HG03175 (cell line): ENCODE results near the gene CHMP6.

Source experiments
- ATAC-seq: cut with Tn5 transposase; IDR thresholded peaks from one replicate; pipeline ENCODE4 v1.9.1; 2021; ENCODE audit warnings: mild to moderate bottlenecking, moderate library complexity; ENCODE audit not compliant: unreplicated experiment

The CHMP6 gene

DNA sequence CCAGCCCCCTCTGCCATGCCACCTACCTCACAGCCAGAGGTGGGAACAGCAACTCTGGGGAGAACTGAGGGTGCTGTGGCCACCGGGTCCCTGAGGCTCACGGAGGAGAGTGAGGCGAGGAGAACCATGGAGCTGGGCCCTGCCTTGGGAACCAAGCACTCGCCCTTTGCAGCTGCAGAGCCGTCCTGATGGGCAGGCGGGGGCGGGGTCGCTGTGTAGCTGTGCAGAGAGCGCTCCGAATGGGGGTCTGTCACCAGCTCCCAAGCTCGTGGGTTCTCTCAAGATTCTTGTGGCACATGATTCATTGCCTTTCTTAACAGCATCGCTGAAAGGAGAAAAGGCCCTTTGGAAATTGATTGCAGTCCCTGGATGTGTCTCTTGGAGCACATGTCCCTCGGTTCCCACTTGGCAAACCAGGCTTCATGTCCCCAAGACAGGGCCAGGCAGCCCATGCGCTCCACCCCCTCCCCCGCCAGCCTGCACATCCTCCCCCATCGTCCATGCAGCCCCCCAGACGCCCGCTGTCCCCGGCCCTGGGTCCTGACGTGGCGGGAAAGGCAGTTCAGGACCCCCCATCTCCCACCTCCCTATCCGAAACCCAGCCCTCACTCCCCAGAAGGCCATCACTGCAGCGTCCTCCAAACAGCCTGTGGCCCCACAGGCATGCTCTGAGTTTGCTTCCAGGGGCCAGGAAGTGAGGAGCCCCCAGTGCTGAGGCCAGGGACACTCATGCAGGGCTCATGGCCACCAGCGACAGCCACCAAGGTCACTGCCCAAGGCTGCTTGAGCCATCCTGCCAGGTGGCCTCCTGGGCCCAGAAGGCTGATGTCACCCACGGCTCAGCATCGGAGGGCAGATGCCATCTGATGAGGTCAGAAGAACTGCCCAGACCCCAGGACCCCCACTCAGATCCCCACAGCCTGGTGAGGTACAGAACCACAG is 20.6 kb upstream of the CHMP6 start:
- no peak for ATAC-seq

DNA sequence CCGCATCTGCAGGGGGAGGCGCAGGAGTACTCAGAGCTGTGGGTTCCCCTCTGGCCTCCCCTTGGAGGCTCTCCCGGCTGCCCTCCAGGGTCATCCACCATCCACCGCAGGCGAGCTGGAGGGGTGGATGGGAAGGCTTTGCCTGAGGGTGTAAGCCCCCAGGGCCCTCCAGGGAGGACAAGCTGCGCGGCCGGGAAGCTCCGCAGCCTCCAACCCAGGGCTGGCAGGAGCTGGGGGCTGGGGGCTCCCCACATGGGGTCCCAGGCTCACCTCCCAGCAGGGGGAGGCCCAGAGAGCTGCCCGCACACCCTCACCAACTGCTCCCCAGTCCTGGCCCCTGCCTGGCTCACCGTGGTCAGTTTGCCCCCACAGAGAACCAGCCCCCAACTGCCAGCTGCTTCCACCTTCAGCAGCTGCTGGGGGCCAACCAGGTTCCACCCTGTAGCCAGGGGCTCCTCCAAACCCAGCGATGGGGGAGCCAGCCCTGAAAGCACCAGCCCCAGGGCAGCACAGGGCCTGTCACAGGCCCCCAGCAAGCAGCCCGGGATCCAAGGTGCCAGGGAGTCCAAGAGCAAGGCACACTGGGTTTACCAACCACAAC is 19.8 kb upstream of the CHMP6 start:
- no peak for ATAC-seq

DNA sequence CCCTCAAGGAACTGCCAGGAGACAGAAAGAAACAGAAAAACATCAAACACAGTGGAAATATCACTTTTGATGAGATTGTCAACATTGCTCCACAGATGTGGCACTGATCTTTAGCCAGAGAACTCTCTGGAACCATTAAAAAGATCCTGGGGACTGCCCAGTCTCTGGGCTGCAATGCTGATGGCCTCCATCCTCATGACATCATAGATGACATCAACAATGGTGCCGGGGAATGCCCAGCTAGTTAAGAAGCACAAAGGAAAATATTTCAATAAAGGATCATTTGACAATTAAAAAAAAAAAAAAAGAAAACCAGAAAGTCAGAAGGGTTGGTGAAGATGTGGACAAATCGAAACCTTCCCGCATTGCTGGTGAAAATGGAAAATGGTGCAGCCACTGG is 14.9 kb upstream of the CHMP6 start:
- no peak for ATAC-seq

DNA sequence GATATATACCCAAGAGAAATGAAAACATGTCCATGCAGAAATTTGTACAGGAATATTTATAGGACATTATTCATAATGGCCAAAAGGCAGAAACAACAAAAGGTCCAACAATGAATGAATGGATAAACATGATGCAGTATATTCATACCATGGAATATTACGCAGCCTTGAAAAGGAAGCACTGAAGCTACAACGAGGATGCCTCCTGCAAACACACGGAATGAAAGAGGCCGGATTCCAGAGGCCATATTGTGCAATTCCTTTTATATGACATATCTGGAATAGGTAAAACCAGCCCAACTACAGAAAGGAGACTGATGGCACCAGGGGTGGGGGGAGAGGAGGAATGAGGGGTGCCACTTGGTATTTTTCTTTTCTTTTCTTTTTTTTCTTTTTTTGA is 14.5 kb upstream of the CHMP6 start:
- ATAC-seq = no peak

DNA sequence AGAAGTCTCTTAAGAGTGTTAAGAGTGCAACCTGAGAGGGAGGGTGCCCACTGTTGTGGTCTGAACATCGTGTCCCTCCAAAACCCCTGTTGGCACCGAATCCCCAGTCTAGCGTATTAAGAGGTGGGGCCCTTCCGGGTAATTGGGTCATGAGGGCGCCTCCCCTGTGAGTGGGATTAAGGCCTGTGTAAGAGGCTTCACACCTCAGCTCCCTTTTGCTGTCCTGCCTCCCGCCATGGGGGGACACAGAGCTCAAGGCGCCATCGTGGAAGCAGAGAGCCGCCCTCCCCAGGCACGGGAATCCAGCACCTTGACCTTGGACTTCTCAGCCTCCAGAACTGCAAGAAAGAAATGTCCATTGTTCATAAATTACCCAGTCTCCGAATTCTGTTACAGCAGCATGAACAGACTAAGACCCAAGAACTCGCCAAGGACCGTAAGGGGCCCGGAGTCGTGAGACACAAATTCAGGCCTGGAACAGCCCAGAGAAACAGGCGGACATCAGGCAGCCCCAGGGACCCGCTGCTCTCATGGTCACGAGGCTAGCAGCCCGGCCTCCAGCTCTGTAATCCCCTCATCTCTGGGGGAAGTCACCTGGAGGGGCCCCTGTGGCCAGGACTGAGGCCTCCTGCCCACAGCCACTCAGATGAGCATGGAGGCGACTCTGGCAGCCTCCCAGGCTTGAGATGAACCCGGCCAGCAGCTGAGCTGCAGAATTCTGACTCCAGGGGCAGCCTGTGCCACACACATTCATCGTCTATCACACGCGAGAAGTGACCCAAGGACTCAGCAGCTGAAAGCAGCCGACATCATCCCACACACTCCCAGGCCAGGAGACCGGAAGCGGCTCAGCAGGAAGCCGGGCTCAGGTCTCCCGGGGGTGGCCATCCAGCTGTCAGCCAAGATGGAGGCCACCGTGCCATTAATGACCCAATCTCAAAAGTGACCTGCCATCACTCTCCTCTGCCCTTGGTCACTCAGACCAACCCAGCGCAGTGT is 12.8 kb upstream of the CHMP6 start:
- no peak for ATAC-seq

DNA sequence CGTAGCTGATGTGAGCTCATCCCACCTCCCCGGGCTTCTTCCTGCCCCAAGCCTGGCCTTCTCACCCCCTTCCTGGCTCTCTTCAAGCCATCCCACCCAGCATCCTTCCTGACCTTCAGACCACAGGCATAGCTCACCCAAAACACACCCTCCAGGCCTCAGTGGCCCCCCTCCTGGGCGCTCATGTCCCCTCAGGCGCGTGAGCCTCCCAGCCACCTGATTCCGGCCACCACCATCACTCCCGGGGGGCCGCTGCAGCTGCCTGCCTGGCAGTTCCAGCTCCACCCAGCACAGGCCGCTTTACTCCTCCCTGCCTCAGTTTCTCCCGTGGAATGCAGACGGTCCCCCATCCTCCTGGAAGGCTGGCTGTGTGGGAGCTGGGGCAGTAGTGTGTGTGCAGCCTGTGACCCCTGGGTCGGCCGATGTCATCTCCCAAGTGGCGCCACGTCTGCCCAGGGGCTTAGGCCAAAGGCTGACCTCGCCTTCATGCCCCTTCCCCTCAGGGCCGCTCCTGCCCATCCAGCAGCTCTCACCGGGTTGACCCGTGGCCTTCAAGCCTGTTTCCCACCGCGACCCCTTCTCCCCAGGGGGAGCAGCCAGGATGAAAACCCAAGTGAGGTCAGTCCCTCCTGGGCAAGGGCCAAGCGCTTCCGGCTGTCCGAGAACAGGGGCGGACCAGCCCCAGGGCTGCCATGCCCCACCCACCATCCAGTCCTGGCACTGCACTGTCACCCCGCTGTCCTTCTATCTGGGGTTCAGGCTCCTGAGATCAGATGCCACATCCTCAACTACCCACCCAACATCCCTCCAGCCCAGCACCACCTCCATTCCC is 11.9 kb upstream of the CHMP6 start:
- ATAC-seq = no peak

DNA sequence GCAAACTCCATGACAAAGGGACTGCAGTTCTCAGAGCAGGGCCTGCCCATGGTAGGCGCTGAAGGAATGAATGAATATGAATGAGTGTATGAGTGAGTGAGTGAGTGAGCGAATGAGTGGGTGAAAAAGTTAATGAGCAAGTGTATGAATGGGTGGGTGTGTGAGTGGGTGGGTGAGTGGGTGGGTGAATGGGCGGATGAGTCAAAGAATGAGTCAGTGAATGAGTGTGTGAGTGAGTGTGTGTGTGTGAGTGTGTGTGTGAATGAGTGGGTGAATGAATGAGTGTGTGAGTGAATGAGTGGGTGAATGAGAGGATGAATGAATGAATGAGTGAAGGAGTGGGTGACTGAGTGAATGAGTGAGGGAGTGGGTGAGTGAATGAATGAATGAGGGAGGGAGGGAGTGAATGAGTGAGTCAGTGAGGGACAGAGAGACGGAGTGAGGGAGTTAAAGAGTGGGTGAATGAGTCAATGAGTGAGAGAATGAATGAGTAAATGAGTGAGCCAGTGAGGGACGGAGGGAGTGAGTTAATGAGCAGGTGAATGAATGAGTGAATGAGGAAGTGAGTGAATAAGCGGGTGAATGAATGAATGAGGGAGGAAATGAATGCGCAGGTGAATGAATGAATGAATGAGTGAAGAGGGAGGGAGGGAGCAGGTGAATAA is 11.1 kb upstream of the CHMP6 start:
- ATAC-seq = no peak

DNA sequence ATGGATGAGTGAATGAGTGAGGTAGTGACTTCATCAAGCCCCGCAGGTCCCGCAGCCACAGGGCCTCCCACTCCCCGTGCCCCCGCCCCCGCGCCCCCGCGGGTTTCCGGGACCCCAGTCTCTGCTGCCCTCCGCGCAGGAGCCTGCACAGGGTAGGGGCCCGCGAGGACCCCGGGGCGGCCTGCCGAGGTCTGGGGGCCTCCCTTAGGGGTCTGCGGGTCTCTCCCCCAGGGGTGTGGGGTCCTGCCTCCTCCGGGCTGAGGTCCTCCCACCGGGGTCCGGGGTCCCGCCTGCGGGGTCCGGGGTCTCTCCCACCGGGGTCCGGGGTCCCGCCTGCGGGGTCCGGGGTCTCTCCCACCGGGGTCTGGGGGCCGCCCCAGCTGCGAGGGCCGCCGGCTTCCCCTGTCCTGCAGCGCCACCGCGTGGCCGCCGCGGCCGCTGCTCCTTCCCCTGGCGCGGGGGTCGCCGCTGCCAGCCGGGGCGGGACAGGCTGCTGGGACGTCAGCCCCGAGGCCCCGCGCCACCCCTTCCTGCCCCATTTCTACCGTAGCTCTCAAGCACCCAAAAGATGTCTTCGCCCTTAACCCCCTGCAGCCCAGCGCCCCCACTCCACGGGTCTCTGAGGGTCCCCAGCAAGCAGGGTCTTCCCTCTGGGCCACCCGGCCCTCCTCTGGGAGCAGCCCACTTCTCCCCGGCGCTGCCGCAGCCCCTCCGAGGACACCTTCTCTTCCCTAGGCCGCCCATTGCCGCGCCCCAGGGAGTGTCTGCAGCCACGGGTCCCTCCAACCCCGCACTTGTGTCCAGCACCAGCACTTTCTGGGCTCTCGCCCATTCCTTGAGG is 10.4 kb upstream of the CHMP6 start:
- no peak for ATAC-seq

DNA sequence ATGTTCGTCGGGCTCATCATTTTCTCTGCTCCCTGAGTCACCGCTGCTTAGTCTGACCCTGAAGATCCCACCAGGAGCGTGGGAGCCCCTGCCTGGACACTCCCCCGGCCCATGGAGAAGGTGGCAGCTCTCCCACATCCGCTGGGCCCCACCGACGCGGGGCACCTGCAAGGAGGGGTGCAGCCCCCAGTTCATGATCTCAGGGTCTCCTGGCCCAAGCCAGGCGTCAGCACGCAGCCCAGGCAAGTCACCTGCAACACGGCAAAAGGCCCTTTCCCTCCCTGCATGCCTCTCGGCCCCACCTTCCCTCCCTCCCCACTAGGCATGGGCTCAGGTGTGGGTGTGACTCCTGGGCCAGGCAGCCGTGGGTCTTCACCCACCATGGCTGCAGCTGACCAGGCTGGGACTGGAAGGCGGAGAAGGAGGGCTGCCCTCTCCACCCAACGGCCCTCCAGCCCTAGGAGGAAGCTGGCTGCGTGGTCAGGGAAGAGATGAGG is 9.7 kb upstream of the CHMP6 start:
- ATAC-seq = no peak

DNA sequence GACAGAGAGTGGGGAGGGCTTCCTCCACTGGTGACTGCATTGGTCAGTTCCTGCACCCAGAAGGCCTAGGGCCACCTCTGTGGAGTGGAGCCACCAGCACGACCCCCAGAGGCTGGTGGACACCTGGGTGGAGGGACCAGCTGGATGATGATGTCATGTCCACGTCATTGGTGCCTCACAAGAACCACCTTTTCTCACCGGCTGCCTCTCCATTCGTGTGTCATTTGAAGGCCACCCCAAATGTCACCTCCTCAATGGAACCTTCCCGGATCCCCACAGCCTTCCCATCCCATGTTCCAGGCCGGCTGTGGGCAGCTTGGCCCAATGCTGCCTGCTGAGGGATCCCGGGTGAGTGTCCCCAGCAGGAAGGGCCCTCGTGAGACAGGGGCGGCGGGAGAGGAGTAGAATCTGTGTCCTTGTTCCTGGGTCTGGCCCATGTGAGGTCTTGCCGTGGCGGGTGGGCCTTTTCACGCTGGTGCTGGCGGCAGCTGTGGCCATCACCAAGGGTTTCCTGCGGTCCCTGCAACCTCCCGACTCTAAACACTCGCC is 9.1 kb upstream of the CHMP6 start:
- ATAC-seq = no peak

DNA sequence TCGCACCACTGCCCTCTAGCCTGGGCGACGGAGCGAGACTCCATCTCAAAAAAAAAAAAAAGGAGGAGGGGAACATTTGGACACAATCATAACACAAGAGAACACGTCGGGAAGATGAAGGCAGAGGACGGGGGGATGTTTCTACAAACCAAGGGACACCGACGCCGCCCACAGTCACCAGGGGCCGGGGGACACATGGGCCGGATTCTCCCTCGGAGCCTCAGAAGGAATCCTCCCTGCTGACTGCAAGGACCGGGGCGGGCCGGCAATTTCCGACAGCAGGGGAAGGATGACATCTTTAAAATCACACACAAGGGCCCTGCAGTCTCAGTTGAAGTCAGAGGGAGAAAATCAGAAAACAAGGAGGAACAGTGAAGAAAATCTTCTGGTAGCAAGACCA is 8.1 kb upstream of the CHMP6 start:
- no peak for ATAC-seq

DNA sequence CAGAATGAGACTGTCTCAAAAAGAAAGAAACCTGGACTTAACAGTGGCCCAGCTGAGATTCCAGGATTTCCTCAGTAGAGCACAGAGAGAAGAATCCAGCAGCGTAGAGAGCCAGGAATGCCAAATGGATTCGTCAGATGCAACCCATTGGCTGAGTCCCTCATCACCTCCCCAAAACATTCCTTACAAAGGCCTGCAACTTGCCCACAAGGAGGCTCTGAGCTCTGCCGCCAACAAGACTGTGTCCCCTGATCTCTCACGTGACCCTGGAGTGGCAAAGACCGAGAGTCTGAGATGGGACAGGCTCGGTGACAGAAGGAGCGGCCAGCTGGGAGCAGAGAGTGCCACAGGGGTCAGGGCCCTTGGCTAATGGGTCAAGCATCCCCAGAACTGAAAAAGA is 6.9 kb upstream of the CHMP6 start:
- no peak for ATAC-seq

DNA sequence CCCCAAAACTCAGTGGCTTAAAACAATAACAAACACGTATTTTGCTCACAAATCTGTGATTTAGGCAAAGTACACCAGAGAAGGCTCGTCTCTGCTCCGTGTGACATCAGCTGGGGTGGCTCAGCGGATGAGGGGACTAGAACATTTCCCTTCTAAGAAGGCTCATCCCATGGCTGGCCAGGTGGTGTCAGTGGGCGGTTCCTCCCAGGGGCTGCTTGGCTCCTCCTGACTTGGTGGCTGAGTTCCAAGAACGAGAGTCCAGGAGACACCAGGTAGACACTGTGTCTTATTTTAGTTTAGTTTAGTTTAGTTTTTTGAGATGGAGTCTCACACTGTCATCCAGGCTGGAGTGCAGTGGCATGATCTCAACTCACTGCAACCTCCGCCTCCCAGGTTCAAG is 5.6 kb upstream of the CHMP6 start:
- no peak for ATAC-seq

DNA sequence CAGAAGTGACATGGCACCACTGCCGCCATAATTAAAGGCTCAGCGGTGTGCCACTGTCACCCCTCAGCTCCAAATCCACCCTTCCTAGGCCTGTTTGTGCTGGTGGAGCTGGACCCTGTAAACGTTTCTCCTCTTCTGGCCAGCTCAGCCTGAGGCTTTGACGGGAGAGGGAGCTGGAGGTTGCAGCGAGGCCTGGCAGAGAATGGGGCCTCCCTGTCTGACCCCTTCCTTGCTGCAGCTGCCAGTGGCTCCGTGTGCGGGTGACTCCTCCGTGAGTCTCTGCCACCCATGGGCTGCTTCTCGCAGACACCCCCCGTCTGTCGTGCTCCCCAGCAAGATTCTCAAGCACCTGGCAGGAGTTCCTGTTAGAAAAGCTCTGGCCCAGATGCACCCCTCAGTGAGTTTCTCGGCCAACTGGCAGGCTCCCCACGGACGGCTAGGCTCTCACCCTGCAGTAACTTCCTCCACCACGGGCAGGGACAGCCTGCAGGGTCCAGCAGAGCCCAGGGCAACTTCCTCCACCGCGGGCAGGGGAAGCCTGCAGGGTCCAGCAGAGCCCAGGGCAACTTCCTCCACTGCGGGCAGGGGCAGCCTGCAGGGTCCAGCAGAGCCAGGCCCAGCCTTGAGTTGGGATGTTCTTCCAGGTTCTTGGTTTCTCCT is 4.7 kb upstream of the CHMP6 start:
- ATAC-seq = no peak

DNA sequence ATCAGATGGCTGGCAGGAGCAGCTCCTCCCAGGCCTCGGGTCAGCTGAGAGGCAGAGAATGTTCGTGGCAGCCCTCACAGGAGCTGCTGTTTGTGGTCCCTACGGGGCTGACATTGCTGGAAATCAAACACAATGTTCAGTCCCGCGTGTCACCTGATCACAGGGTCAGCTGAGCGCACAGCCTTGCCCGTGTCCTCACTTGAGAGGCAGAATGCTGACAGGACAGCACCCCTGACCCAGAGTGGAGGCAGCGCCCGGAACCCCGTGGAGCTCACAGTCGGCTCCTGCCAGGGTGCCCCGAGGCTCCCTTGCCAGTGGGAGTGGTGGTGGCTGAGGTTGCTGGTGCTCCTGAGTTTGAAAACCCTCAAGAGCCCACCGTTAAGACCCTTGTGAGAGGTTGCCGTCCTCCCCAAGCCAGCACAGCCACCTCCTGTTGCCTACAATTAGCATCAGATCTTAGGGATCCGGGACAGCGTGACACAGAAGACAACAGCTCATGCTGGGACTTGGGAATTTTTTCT is 3.6 kb upstream of the CHMP6 start:
- no peak for ATAC-seq

DNA sequence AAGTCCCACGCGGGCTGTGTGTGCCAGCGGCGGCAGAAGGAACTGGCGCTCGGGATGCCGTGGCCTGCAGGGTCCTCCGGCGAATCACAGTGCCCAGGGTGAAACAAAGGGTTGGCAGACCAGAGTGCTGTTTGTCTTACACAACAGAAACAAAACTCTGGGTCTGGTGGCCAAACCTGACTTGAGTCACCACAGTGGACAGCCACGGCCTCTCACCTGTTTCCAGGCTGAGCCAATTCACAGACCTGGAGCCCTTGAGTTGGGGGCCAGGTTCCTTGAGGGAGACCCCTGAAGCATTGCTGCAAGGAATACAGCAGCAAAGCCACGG is 2.1 kb upstream of the CHMP6 start:
- no peak for ATAC-seq

DNA sequence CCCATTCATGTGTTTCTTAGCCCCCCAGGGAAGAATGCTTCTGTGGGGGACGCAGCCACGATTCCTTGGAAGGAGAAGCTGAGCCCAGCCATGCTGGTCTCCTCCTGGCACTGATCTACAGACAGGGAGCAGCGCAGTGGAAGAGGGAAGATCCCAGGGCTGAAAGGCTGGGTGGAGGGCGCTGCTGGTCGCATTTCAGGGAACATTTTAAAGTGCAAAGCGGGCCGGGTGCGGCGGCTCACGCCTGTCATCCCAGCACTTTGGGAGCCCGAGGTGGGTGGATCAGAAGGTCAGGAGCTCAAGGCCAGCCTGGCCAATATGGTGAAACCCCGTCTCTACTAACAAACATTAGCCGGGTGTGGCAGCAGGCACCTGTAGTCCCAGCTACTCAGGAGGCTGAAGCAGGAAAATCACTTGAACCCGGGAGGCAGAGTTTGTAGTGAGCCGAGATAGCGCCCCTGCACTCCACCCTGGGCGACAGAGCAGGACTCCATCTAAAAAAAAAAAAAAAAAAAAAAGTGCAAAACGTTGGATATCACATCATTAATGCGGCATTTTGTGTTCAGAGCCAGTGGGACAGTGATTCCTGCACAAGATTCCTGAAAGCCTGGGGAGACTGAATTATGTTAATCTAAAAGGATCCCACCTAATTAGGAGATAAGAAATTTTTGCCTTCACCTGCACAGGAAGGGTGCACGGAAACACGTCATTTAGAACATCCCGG is 558 bp upstream of the CHMP6 start:
- no peak for ATAC-seq
